ENCODE results near the gene TLE6.
A peak's percentile ranks its signal among the peaks of the same experiment; 100 is the strongest.
"Not testable (repeated sequence)": the region's sequence is repeated elsewhere in the genome, so short reads cannot be mapped to it uniquely, and the experiment has no call there.

The TLE6 gene

DNA sequence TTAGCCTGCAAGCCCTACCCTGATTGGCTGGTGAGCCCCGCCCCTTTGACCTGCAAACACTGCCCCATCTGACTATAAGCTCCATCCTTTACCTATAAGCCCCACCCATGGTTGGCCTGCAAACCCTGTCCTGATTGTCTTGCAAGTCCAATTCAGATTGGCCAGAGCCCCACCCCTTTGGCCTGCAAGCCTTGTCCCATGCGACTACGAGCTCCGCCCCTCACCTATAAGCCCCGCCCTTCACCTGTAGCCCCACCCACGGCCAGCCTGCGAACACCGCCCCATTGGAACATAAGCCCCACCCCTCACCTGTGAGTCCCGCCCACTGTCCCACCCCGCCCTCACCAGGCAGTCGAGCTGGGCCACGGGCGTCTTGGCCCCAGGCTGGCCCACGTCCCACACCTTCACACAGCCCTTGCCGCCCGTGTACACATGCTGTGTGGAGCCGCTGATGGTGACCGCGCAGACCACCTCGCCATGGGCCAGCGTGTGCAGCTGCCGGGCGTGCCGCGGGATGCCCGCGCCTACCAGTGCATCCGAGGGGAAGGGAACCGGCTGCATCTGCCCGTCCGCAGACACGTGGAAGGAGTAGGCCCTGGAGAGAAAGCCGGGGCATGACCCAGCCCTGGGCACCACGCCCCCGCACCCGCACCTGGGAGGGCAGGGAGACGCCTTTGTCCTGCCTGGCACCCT lies 28.9 kb downstream of the TLE6 start:
- peak; percentile 54 for DNase-seq (ENCODE audit: low spot score)
- peak overlapping the region; percentile 13 for H3K27ac ChIP-seq
- ChIA-PET POLR2A (ENCODE audit: low non-redundant PET) (no interaction called here), CTCF (no interaction called here)
- TF ChIP-seq, protein P1, sequence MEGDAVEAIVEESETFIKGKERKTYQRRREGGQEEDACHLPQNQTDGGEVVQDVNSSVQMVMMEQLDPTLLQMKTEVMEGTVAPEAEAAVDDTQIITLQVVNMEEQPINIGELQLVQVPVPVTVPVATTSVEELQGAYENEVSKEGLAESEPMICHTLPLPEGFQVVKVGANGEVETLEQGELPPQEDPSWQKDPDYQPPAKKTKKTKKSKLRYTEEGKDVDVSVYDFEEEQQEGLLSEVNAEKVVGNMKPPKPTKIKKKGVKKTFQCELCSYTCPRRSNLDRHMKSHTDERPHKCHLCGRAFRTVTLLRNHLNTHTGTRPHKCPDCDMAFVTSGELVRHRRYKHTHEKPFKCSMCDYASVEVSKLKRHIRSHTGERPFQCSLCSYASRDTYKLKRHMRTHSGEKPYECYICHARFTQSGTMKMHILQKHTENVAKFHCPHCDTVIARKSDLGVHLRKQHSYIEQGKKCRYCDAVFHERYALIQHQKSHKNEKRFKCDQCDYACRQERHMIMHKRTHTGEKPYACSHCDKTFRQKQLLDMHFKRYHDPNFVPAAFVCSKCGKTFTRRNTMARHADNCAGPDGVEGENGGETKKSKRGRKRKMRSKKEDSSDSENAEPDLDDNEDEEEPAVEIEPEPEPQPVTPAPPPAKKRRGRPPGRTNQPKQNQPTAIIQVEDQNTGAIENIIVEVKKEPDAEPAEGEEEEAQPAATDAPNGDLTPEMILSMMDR (conservative IDR thresholded peaks at IDR 0.05; ENCODE audit: low read depth), result no peak

- ChIA-PET CTCF (interaction anchor here (0.7 kb wide), 1 partner anchor 358 kb away, joined by 3 read pairs; no protein-coding TSS in a partner anchor), POLR2A (ENCODE audit: low non-redundant PET) (no interaction called here)
- TF ChIP-seq, protein P1 (conservative IDR thresholded peaks at IDR 0.05; ENCODE audit: low read depth), result no peak
- no peak for DNase-seq (ENCODE audit: low spot score)
- peak overlapping the region; percentile 13 for H3K27ac ChIP-seq
Observed at GRCh38 chr19:3007975-3008374, 30.6 kb downstream of the TLE6 start.

GRCh38 chr19:3008994-3009393 lies 31.6 kb downstream of the TLE6 start:
- CTCF ChIA-PET, result interaction anchor here (0.6 kb wide), 1 partner anchor 199 kb away, joined by 5 read pairs; no protein-coding TSS in a partner anchor
- POLR2A ChIA-PET (ENCODE audit: low non-redundant PET), result no interaction called here
- DNase-seq (ENCODE audit: low spot score), result no peak
- TF ChIP-seq, protein P1 (conservative IDR thresholded peaks at IDR 0.05; ENCODE audit: low read depth), result no peak
- peak overlapping the region; percentile 13; the same call in 1 of the 2 replicates for H3K27ac ChIP-seq

DNA sequence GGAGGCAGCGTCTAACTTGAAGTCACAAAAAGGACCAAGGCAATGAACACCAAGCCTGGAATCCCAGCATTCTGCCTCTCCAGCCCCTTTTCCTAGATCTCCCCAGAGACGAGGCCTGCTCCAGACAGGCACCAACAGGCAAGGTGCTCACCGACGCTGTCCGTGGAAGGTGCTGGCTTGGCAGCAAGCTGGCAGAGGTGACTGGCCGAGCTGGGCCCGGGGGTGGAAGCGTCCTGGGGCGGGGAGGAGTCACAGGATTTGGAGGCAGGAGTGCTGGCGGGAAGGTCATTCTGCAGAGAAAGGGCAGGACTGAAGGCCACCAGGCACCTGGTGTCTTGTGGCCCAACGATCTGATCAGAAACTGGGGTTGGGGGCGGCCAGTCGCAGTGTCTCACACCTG lies 33.5 kb downstream of the TLE6 start:
- no peak for DNase-seq (ENCODE audit: low spot score)
- CTCF ChIA-PET, result no interaction called here
- TF ChIP-seq, protein P1 (conservative IDR thresholded peaks at IDR 0.05; ENCODE audit: low read depth), result no peak
- POLR2A ChIA-PET (ENCODE audit: low non-redundant PET), result no interaction called here
- peak overlapping the region; percentile 14; the same call in 1 of the 2 replicates for H3K27ac ChIP-seq

GRCh38 chr19:3012059-3012458 lies 34.7 kb downstream of the TLE6 start:
- H3K27ac ChIP-seq, result peak overlapping the region; percentile 40
- POLR2A ChIA-PET (ENCODE audit: low non-redundant PET); DNase-seq (ENCODE audit: low spot score); CTCF ChIA-PET: not testable (repeated sequence)

GRCh38 chr19:3012621-3013262 lies 35.4 kb downstream of the TLE6 start:
- ChIA-PET CTCF (no interaction called here), POLR2A (ENCODE audit: low non-redundant PET) (no interaction called here)

More at GRCh38 chr19:3012621-3013262, 35.4 kb downstream of the TLE6 start:
- TF ChIP-seq, protein P1 (conservative IDR thresholded peaks at IDR 0.05; ENCODE audit: low read depth), result no peak
- H3K27ac ChIP-seq, result peak overlapping the region; percentile 40
- no peak for DNase-seq (ENCODE audit: low spot score)

Measured in RWPE1 (cell line).